WTC11 (cell line): Measurements from ENCODE around the gene BTN3A1. TPM values are rescaled to one million over a fixed set of nuclear protein-coding genes. Genes with fewer than 3 reads are reported as not detected.

ENCODE experiments used
- ATAC-seq: fragments of 200-7000 bp; cut with Tn5 transposase; 2 replicates; pipeline ENCODE4 v1.10.0; 2021; ENCODE audit warnings: mild to moderate bottlenecking, moderate library complexity
- CTCF ChIA-PET: fragments of 300-600 bp; sonication (Branson Sonifier 250); formaldehyde crosslinking; loops from one replicate; lab custom pipeline; 2021; ENCODE audit warnings: antibody characterized with exemption; lab: Charles Lee
- POLR2A ChIA-PET: fragments of 350-600 bp; sonication (Branson Sonifier 250); formaldehyde crosslinking; loops from one replicate; lab custom pipeline; 2021; ENCODE audit warnings: antibody characterized with exemption; lab: Charles Lee
- DNase-seq: peaks from one replicate; pipeline ENCODE4 v3.0.0; 2021; ENCODE audit warnings: low spot score
- H3K27ac Mint-ChIP-seq: 2 replicates; pipeline ENCODE4 v1.8.0; 2021; ENCODE audit warnings: mixed read lengths
- H3K27me3 Mint-ChIP-seq: 2 replicates; pipeline ENCODE4 v1.8.0; 2021; ENCODE audit warnings: low read depth, mild to moderate bottlenecking, moderate library complexity, mixed read lengths
- H3K36me3 Mint-ChIP-seq: 2 replicates; pipeline ENCODE4 v1.8.0; 2021; ENCODE audit warnings: mixed read lengths
- H3K4me1 Mint-ChIP-seq: 2 replicates; pipeline ENCODE4 v1.8.0; 2022; ENCODE audit warnings: mixed read lengths
- H3K4me3 Mint-ChIP-seq: 2 replicates; pipeline ENCODE4 v1.8.0; 2021; ENCODE audit warnings: mild to moderate bottlenecking, moderate library complexity, mixed read lengths
- H3K9me3 Mint-ChIP-seq: 2 replicates; pipeline ENCODE4 v1.8.0; 2021; ENCODE audit warnings: mixed read lengths
- CREM ChIP-seq: sonication (generic); formaldehyde crosslinking; IDR thresholded peaks from 2 replicates; pipeline ENCODE4 v1.8.1; 2022; ENCODE audit warnings: mild to moderate bottlenecking, missing genetic modification reagents, moderate library complexity
- ELF4 ChIP-seq: sonication (generic); formaldehyde crosslinking; IDR thresholded peaks from 2 replicates; pipeline ENCODE4 v1.8.1; 2022; ENCODE audit warnings: low read depth, mild to moderate bottlenecking, moderate library complexity, missing genetic modification reagents
- JAZF1 ChIP-seq: fragments of 250-450 bp; sonication (Bioruptor Pico); IDR thresholded peaks from 2 replicates; pipeline ENCODE4 v1.9.0; 2021; ENCODE audit warnings: moderate library complexity, mild to moderate bottlenecking, inconsistent platforms
- NFYB ChIP-seq: sonication (generic); formaldehyde crosslinking; conservative IDR thresholded peaks from 2 replicates; pipeline ENCODE4 v1.8.0; 2022; ENCODE audit warnings: low read depth, missing genetic modification reagents
- OVOL2 ChIP-seq: fragments of 250-450 bp; sonication (Bioruptor Pico); IDR thresholded peaks from 2 replicates; pipeline ENCODE4 v1.9.0; 2021; ENCODE audit warnings: mild to moderate bottlenecking, borderline replicate concordance
- TEAD4 ChIP-seq: sonication (generic); formaldehyde crosslinking; IDR thresholded peaks from 2 replicates; pipeline ENCODE4 v1.8.0; 2022; ENCODE audit warnings: mild to moderate bottlenecking, missing genetic modification reagents
- ZNF232 ChIP-seq: sonication (generic); formaldehyde crosslinking; IDR thresholded peaks from 2 replicates; pipeline ENCODE4 v1.8.0; 2022; ENCODE audit warnings: mild to moderate bottlenecking, missing genetic modification reagents
- ZNF396 ChIP-seq: fragments of 250-450 bp; sonication (Bioruptor Pico); IDR thresholded peaks from 2 replicates; pipeline ENCODE4 v1.8.0; 2021; ENCODE audit warnings: mild to moderate bottlenecking, moderate library complexity, borderline replicate concordance
- total RNA-seq: library from RNA; stranded (reverse); gene quantifications from 3 replicates; pipeline ENCODE4 v1.2.3, GENCODE V29; 2021
- TF ChIP-seq, protein P1 (sequence below): sonication (generic); formaldehyde crosslinking; conservative IDR thresholded peaks from 2 replicates; pipeline ENCODE4 v1.8.1; 2023; ENCODE audit warnings: mild to moderate bottlenecking, low read depth, missing genetic modification reagents, moderate library complexity
- TF ChIP-seq, protein P2 (sequence below): sonication (generic); formaldehyde crosslinking; IDR thresholded peaks from 2 replicates; pipeline ENCODE4 v1.8.0; 2023; ENCODE audit warnings: missing genetic modification reagents, mild to moderate bottlenecking, borderline replicate concordance
- TF ChIP-seq, protein P3 (sequence below): fragments of 250-450 bp; sonication (Bioruptor Pico); IDR thresholded peaks from 2 replicates; pipeline ENCODE4 v1.9.0; 2021; ENCODE audit warnings: mild to moderate bottlenecking, borderline replicate concordance
- TF ChIP-seq, protein P4 (sequence below): sonication (generic); formaldehyde crosslinking; IDR thresholded peaks from 2 replicates; pipeline ENCODE4 v1.8.1; 2023; ENCODE audit warnings: mild to moderate bottlenecking, missing genetic modification reagents
- TF ChIP-seq, protein P5 (sequence below): sonication (generic); formaldehyde crosslinking; IDR thresholded peaks from 2 replicates; pipeline ENCODE4 v1.8.1; 2023; ENCODE audit warnings: mild to moderate bottlenecking, missing genetic modification reagents, borderline replicate concordance
- TF ChIP-seq, protein P6 (sequence below): sonication (generic); formaldehyde crosslinking; IDR thresholded peaks from 2 replicates; pipeline ENCODE4 v1.8.1; 2022; ENCODE audit warnings: mild to moderate bottlenecking, missing genetic modification reagents, moderate library complexity, borderline replicate concordance
- TF ChIP-seq, protein P7 (sequence below): sonication (generic); formaldehyde crosslinking; conservative IDR thresholded peaks from 2 replicates; pipeline ENCODE4 v1.8.1; 2022; ENCODE audit warnings: mild to moderate bottlenecking, missing genetic modification reagents
- TF ChIP-seq, protein P8 (sequence below): sonication (generic); formaldehyde crosslinking; IDR thresholded peaks from 2 replicates; pipeline ENCODE4 v1.8.0; 2022; ENCODE audit warnings: mild to moderate bottlenecking, missing genetic modification reagents
- TF ChIP-seq, protein P9 (sequence below): sonication (generic); formaldehyde crosslinking; IDR thresholded peaks from 2 replicates; pipeline ENCODE4 v1.8.1; 2023; ENCODE audit warnings: mild to moderate bottlenecking, missing genetic modification reagents, moderate library complexity

BTN3A1 gene
- total RNA-seq, 1 experiment from 2014 or later, result 4.5 TPM

DNA sequence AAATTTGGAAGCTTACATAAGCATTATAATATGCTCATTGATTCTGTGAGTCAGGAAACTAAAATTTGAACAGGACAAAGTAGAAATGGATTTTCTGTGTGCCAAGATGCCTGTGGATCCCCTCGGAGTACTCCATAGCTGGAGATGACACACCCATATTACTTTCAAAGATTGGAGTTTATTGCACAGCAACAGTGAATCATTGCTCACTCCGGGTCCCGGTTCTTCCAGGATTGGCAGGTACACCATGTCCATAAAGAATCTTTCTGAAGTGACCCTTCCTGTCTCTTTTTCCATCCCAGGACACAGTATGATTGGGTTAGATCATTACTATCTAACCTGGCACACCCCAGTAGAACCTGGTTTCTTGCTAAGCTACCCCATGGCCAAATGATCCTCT, 21.8 kb upstream of the BTN3A1 start:
- H3K36me3 Mint-ChIP-seq, result peaks cover 3% of the 10 kb centered on the region
- peaks cover 17% of the 10 kb centered on the region for H3K4me1 Mint-ChIP-seq
- no peaks in the 10 kb centered on the region for H3K9me3 Mint-ChIP-seq
- DNase-seq (no peak), ATAC-seq (no peak)
- H3K27me3 Mint-ChIP-seq, result peaks cover under 1% of the 10 kb centered on the region
- POLR2A ChIA-PET, result no interaction called here
- no peak overlapping the region for H3K27ac Mint-ChIP-seq
- CTCF ChIA-PET, result no interaction called here
- H3K4me3 Mint-ChIP-seq, result no peak overlapping the region
- TF ChIP-seq, protein P1, sequence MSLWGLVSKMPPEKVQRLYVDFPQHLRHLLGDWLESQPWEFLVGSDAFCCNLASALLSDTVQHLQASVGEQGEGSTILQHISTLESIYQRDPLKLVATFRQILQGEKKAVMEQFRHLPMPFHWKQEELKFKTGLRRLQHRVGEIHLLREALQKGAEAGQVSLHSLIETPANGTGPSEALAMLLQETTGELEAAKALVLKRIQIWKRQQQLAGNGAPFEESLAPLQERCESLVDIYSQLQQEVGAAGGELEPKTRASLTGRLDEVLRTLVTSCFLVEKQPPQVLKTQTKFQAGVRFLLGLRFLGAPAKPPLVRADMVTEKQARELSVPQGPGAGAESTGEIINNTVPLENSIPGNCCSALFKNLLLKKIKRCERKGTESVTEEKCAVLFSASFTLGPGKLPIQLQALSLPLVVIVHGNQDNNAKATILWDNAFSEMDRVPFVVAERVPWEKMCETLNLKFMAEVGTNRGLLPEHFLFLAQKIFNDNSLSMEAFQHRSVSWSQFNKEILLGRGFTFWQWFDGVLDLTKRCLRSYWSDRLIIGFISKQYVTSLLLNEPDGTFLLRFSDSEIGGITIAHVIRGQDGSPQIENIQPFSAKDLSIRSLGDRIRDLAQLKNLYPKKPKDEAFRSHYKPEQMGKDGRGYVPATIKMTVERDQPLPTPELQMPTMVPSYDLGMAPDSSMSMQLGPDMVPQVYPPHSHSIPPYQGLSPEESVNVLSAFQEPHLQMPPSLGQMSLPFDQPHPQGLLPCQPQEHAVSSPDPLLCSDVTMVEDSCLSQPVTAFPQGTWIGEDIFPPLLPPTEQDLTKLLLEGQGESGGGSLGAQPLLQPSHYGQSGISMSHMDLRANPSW, result no peak
- TF ChIP-seq, protein P2, sequence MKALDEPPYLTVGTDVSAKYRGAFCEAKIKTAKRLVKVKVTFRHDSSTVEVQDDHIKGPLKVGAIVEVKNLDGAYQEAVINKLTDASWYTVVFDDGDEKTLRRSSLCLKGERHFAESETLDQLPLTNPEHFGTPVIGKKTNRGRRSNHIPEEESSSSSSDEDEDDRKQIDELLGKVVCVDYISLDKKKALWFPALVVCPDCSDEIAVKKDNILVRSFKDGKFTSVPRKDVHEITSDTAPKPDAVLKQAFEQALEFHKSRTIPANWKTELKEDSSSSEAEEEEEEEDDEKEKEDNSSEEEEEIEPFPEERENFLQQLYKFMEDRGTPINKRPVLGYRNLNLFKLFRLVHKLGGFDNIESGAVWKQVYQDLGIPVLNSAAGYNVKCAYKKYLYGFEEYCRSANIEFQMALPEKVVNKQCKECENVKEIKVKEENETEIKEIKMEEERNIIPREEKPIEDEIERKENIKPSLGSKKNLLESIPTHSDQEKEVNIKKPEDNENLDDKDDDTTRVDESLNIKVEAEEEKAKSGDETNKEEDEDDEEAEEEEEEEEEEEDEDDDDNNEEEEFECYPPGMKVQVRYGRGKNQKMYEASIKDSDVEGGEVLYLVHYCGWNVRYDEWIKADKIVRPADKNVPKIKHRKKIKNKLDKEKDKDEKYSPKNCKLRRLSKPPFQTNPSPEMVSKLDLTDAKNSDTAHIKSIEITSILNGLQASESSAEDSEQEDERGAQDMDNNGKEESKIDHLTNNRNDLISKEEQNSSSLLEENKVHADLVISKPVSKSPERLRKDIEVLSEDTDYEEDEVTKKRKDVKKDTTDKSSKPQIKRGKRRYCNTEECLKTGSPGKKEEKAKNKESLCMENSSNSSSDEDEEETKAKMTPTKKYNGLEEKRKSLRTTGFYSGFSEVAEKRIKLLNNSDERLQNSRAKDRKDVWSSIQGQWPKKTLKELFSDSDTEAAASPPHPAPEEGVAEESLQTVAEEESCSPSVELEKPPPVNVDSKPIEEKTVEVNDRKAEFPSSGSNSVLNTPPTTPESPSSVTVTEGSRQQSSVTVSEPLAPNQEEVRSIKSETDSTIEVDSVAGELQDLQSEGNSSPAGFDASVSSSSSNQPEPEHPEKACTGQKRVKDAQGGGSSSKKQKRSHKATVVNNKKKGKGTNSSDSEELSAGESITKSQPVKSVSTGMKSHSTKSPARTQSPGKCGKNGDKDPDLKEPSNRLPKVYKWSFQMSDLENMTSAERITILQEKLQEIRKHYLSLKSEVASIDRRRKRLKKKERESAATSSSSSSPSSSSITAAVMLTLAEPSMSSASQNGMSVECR, result no peak
- TF ChIP-seq, protein P3, sequence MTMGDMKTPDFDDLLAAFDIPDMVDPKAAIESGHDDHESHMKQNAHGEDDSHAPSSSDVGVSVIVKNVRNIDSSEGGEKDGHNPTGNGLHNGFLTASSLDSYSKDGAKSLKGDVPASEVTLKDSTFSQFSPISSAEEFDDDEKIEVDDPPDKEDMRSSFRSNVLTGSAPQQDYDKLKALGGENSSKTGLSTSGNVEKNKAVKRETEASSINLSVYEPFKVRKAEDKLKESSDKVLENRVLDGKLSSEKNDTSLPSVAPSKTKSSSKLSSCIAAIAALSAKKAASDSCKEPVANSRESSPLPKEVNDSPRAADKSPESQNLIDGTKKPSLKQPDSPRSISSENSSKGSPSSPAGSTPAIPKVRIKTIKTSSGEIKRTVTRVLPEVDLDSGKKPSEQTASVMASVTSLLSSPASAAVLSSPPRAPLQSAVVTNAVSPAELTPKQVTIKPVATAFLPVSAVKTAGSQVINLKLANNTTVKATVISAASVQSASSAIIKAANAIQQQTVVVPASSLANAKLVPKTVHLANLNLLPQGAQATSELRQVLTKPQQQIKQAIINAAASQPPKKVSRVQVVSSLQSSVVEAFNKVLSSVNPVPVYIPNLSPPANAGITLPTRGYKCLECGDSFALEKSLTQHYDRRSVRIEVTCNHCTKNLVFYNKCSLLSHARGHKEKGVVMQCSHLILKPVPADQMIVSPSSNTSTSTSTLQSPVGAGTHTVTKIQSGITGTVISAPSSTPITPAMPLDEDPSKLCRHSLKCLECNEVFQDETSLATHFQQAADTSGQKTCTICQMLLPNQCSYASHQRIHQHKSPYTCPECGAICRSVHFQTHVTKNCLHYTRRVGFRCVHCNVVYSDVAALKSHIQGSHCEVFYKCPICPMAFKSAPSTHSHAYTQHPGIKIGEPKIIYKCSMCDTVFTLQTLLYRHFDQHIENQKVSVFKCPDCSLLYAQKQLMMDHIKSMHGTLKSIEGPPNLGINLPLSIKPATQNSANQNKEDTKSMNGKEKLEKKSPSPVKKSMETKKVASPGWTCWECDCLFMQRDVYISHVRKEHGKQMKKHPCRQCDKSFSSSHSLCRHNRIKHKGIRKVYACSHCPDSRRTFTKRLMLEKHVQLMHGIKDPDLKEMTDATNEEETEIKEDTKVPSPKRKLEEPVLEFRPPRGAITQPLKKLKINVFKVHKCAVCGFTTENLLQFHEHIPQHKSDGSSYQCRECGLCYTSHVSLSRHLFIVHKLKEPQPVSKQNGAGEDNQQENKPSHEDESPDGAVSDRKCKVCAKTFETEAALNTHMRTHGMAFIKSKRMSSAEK (CRISPR knock-in tag), result no peak
- no peak for TF ChIP-seq ZNF232 (CRISPR knock-in tag)
- no peak for TF ChIP-seq CREM (CRISPR knock-in tag)
- TF ChIP-seq, protein P4, sequence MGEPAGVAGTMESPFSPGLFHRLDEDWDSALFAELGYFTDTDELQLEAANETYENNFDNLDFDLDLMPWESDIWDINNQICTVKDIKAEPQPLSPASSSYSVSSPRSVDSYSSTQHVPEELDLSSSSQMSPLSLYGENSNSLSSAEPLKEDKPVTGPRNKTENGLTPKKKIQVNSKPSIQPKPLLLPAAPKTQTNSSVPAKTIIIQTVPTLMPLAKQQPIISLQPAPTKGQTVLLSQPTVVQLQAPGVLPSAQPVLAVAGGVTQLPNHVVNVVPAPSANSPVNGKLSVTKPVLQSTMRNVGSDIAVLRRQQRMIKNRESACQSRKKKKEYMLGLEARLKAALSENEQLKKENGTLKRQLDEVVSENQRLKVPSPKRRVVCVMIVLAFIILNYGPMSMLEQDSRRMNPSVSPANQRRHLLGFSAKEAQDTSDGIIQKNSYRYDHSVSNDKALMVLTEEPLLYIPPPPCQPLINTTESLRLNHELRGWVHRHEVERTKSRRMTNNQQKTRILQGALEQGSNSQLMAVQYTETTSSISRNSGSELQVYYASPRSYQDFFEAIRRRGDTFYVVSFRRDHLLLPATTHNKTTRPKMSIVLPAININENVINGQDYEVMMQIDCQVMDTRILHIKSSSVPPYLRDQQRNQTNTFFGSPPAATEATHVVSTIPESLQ, result no peak
- TF ChIP-seq, protein P5, sequence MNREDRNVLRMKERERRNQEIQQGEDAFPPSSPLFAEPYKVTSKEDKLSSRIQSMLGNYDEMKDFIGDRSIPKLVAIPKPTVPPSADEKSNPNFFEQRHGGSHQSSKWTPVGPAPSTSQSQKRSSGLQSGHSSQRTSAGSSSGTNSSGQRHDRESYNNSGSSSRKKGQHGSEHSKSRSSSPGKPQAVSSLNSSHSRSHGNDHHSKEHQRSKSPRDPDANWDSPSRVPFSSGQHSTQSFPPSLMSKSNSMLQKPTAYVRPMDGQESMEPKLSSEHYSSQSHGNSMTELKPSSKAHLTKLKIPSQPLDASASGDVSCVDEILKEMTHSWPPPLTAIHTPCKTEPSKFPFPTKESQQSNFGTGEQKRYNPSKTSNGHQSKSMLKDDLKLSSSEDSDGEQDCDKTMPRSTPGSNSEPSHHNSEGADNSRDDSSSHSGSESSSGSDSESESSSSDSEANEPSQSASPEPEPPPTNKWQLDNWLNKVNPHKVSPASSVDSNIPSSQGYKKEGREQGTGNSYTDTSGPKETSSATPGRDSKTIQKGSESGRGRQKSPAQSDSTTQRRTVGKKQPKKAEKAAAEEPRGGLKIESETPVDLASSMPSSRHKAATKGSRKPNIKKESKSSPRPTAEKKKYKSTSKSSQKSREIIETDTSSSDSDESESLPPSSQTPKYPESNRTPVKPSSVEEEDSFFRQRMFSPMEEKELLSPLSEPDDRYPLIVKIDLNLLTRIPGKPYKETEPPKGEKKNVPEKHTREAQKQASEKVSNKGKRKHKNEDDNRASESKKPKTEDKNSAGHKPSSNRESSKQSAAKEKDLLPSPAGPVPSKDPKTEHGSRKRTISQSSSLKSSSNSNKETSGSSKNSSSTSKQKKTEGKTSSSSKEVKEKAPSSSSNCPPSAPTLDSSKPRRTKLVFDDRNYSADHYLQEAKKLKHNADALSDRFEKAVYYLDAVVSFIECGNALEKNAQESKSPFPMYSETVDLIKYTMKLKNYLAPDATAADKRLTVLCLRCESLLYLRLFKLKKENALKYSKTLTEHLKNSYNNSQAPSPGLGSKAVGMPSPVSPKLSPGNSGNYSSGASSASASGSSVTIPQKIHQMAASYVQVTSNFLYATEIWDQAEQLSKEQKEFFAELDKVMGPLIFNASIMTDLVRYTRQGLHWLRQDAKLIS, result no peak
- TF ChIP-seq OVOL2 (CRISPR knock-in tag), result no peak
- TF ChIP-seq, protein P6, sequence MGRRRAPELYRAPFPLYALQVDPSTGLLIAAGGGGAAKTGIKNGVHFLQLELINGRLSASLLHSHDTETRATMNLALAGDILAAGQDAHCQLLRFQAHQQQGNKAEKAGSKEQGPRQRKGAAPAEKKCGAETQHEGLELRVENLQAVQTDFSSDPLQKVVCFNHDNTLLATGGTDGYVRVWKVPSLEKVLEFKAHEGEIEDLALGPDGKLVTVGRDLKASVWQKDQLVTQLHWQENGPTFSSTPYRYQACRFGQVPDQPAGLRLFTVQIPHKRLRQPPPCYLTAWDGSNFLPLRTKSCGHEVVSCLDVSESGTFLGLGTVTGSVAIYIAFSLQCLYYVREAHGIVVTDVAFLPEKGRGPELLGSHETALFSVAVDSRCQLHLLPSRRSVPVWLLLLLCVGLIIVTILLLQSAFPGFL (CRISPR knock-in tag), result no peak
- TF ChIP-seq JAZF1 (CRISPR knock-in tag), result no peak
- TF ChIP-seq NFYB (CRISPR knock-in tag), result no peak
- TF ChIP-seq, protein P7, sequence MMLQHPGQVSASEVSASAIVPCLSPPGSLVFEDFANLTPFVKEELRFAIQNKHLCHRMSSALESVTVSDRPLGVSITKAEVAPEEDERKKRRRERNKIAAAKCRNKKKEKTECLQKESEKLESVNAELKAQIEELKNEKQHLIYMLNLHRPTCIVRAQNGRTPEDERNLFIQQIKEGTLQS (CRISPR knock-in tag), result no peak
- TF ChIP-seq, protein P8, sequence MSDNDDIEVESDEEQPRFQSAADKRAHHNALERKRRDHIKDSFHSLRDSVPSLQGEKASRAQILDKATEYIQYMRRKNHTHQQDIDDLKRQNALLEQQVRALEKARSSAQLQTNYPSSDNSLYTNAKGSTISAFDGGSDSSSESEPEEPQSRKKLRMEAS (CRISPR knock-in tag), result no peak
- TF ChIP-seq, protein P9, sequence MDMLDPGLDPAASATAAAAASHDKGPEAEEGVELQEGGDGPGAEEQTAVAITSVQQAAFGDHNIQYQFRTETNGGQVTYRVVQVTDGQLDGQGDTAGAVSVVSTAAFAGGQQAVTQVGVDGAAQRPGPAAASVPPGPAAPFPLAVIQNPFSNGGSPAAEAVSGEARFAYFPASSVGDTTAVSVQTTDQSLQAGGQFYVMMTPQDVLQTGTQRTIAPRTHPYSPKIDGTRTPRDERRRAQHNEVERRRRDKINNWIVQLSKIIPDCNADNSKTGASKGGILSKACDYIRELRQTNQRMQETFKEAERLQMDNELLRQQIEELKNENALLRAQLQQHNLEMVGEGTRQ (CRISPR knock-in tag), result no peak
- TF ChIP-seq TEAD4 (CRISPR knock-in tag), result no peak
- no peak for TF ChIP-seq ZNF396
- TF ChIP-seq ELF4, result no peak
